Measurements from ENCODE around the gene MMP25. TPM values are rescaled to one million over a fixed set of nuclear protein-coding genes. Genes with fewer than 3 reads are reported as not detected.

The MMP25 gene
- total and polyA plus RNA-seq, 10 of the 15 experiments (the other 5 are each of a cell fraction or from before 2014, with no cell fraction given) = 0.03 to 0.36 (median 0.13) TPM; not detected in 1

DNA sequence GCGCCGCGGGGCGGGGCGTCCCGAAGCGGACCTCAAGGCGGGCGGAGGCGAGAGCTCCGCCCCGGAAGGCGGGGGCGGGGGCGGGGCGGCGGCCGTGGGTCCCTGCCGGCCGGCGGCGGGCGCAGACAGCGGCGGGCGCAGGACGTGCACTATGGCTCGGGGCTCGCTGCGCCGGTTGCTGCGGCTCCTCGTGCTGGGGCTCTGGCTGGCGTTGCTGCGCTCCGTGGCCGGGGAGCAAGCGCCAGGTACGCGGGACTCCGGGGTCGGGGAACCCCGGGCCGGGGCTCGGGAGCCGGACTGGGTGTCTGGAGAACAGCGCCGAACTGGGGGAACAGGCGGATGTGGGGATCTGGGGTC lies 26.1 kb upstream of the MMP25 start, which contains the start of gene TNFRSF12A (continued):
- TF ChIP-seq E4F1 (IDR thresholded peaks at IDR 0.05; ENCODE audit: borderline replicate concordance, partially characterized antibody) (no peak), RELA (IDR thresholded peaks at IDR 0.05; ENCODE audit: borderline replicate concordance, partially characterized antibody) (no peak), ATF2 (IDR thresholded peaks at IDR 0.05; ENCODE audit: low read length) (no peak), RUNX3 (IDR thresholded peaks at IDR 0.05; ENCODE audit: low read length) (no peak), ZNF384 (IDR thresholded peaks at IDR 0.05; ENCODE audit: borderline replicate concordance, low read depth, low read length) (no peak), POU2F2 (IDR thresholded peaks at IDR 0.05; ENCODE audit: borderline replicate concordance, low read depth, low read length) (no peak), HCFC1 (IDR thresholded peaks at IDR 0.05; ENCODE audit: low read length) (no peak), SMC3 (IDR thresholded peaks at IDR 0.05; ENCODE audit: borderline replicate concordance, low read length) (no peak), NRF1 (conservative IDR thresholded peaks at IDR 0.05; ENCODE audit: low read depth, low read length) (no peak), CHD2 (IDR thresholded peaks at IDR 0.05; ENCODE audit: borderline replicate concordance, low read depth, low read length) (0 out of 2 replicates have a peak, but pooled peaks have one; percentile 14), CREB1 (IDR thresholded peaks at IDR 0.05; ENCODE audit: low read depth) (0 out of 2 replicates have a peak, but pooled peaks have one; percentile 11), TAF1 (IDR thresholded peaks at IDR 0.05; ENCODE audit: borderline replicate concordance, low read depth, low read length) (0 out of 2 replicates have a peak, but pooled peaks have one; percentile 46), BHLHE40 (IDR thresholded peaks at IDR 0.05; ENCODE audit: borderline replicate concordance in 1 of 2, low read depth in 2 of 2, low read length in 1 of 2) (peak in 1 of 2 experiments; percentile 50; a peak in 2 of 4 replicates), CTCF (IDR thresholded peaks at IDR 0.05 in 2 of 3, conservative IDR thresholded peaks at IDR 0.05 in 1 of 3; ENCODE audit: control insufficient read depth in 2 of 3, extremely low read depth in 1 of 3, insufficient read depth in 1 of 3, low read depth in 3 of 3, low read length in 3 of 3) (0 out of 6 replicates have a peak, but pooled peaks of 1 of the 3 experiments have one; percentile 1), ZSCAN29 (IDR thresholded peaks at IDR 0.05) (no peak), ZNF622 (IDR thresholded peaks at IDR 0.05) (no peak), NR2F1 (conservative IDR thresholded peaks at IDR 0.05) (peak; percentile 38; the same call in 1 of the 2 replicates), SUPT20H (IDR thresholded peaks at IDR 0.05; ENCODE audit: borderline replicate concordance, control insufficient read depth, low read depth, low read length) (no peak), RAD21 (IDR thresholded peaks at IDR 0.05; ENCODE audit: insufficient read depth, low read depth, low read length) (no peak)
- TF ChIP-seq, protein P1, sequence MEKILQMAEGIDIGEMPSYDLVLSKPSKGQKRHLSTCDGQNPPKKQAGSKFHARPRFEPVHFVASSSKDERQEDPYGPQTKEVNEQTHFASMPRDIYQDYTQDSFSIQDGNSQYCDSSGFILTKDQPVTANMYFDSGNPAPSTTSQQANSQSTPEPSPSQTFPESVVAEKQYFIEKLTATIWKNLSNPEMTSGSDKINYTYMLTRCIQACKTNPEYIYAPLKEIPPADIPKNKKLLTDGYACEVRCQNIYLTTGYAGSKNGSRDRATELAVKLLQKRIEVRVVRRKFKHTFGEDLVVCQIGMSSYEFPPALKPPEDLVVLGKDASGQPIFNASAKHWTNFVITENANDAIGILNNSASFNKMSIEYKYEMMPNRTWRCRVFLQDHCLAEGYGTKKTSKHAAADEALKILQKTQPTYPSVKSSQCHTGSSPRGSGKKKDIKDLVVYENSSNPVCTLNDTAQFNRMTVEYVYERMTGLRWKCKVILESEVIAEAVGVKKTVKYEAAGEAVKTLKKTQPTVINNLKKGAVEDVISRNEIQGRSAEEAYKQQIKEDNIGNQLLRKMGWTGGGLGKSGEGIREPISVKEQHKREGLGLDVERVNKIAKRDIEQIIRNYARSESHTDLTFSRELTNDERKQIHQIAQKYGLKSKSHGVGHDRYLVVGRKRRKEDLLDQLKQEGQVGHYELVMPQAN (conservative IDR thresholded peaks at IDR 0.05) = peak; percentile 65; the same call in 1 of the 2 replicates
